HG03432 (cell line): ENCODE measurements around the gene FKBP1A.

Experiments
- ATAC-seq: cut with Tn5 transposase; IDR thresholded peaks from one replicate; pipeline ENCODE4 v1.9.1; 2021; ENCODE audit warnings: mild to moderate bottlenecking, moderate library complexity; ENCODE audit not compliant: unreplicated experiment

Gene FKBP1A

GRCh38 chr20:1322511-1323245, 70.2 kb downstream of the FKBP1A start:
- no peak for ATAC-seq

GRCh38 chr20:1321654-1321939, 71.3 kb downstream of the FKBP1A start:
- ATAC-seq, result no peak

- no peak for ATAC-seq
Observed at GRCh38 chr20:1320902-1321653, 71.8 kb downstream of the FKBP1A start.

GRCh38 chr20:1320016-1320415, 72.8 kb downstream of the FKBP1A start:
- no peak for ATAC-seq

- ATAC-seq, result no peak
Observed at GRCh38 chr20:1319462-1319861, 73.4 kb downstream of the FKBP1A start.

GRCh38 chr20:1319051-1319450, 73.8 kb downstream of the FKBP1A start:
- ATAC-seq, result no peak
